Stimulated activated CD4-positive, alpha-beta T cell treated with anti-CD3 and anti-CD28 coated beads, TNF-alpha, amount 100 ng/mL, for 4 hours (primary cell): Measurements from ENCODE around the gene FOXA3.

Experiments
- DNase-seq, 3 experiments: peaks; one replicate each; pipeline ENCODE4 v3.0.0-alpha.2; 2020; ENCODE audit warnings: low read depth in 3 of 3

FOXA3 gene

DNA sequence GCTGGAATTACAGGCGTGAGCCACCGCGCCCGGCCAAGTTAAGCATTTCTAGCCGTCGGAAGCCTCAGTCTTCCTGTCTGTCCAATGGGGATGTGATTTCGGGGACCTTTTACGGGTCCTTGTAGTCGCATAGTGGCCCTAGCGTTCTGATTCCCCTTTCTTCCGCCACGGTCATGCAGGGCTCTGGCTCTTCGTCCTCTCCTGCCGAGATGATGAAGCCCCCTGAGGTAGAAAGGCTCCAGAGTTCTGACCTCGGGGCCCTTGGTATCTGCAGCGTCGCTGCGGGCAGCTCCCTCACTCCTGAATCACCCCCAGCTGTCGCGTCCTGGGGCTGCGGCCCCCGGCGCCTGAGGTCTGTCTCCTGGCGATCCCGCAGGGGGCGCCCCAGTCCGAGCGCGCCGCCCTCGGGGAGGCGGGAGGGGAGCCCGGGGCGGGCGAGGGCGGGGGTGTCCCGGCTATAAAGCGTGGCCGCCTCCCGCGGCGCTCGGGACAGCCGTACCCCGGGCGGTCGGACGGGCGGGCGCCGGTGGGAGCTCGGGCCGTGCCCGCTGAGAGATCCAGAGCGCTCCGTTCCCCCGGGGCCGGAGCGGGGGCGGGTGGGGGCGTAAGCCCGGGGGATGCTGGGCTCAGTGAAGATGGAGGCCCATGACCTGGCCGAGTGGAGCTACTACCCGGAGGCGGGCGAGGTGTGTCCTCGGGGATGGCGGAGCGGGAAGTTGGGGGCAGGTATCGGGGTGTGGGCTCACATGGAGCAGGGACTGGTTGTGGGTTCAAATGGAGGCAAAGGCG, at the start of gene FOXA3:
Gene FOXA3 (plus strand): TSS at position 487 of the 789 bp plus-strand sequence. CDS start 131 bp downstream, at position 618.
- DNase-seq: peak in 1 of 3 experiments; percentile 31

DNA sequence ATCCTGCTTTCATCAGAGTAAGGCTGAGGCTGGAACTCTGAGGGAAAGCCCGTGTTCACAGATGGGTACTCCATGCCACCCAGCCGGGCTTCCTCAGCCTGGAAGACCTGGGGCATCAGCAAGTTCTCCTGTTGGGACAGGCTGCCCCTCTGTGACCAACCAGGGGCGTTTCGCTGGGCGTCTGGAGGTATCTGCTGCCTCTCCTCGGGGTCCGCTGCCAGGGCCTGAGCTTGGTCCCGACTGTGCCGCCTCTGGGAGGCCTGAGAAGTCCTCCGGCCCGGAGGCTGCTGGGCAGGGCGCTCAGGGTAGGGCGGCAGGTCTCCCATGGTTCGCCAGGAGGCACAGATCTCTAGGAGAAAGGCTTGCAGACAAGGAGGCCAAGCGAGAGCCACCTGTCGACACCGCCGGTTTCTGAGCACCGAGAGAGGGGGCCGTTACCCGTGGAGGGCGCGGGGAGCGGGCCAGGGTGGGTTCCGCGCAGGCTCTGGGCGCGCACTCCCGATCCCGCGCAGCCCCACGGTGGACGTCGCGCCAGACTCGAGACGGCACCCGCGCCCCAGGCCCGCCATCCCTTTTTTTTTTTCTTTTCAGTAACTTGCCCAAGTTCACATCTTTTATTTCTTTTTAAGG, 49.2 kb upstream of the FOXA3 start, which contains the start of gene RSPH6A:
Gene RSPH6A (minus strand): TSS at position 458 of the 630 bp plus-strand sequence. CDS start 132 bp downstream, at position 326.
- DNase-seq: no peak

DNA sequence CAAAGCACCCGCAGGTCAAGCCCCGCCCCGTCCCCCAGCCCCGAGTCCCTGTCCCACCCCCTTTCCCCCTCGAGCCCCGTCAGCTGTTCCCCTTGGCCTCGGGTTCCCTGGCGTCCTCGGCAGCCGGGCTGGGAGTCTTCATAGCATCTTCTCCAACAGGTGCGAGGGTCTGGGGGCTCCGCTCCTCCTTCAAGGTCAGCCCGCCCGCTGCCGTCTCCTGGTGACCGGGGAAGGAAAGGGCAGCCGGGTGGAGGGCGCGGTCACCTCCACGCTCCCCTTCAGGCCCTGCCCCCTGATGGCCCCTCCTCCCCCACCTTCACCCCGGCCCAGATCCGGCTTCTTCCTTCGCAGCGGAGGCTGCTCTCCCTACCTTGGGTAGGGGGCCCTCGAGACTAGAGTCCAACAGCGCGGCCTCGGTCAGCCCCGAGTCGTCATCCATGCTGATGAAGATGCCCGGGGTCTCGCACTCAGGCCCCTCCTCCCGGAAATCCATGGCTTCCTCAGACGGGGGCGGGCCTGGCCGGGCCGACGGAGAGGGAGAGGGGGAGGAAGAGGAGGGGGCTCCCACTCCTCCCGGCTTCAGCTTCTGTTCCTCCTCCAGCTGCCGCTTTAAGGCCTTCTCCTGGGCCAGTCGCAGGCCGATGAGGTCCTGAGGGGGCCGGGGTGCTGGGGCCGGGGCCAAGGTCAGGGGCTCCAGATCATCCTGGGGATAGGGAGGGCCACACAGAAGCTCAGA, 48.5 kb upstream of the FOXA3 start:
- DNase-seq: no peak

DNA sequence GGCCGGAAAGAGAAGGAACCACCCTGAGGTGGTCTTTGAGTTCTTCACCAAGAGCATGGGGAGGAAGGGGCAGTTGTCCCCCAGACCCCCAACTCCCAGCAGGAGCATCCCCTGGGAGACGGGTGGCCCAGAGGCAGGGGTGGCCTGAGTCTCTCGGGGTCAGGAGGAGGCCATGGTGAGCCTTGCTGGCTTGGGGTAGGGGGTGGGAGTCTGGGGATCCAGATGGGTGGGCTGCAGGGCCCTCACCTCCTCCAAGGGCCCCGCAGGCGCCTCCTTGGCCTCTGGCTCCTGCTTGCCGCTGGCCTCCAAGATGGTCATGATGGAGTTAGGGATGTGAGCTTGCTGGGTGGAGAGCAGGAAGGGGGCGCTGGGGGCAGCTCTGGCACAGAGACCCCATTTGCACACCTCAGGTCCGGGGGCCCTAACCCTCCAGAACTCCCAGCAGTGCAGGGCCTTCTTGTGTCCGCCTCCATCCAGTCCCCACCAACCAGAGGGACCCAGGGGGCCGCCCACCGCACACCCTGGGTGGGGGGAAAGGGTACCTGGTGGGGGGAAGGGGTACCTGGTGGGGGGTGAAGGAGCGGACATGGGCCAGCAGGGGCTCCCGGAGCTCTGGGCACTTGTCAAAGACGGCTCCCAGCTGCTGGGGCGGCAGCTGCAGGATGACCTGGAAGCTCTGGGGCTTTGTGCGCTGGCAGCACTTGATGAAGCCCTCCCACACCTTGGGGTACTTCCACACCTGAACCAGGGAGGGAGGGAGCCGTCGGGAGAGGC, 47.7 kb upstream of the FOXA3 start:
- no peak for DNase-seq

DNA sequence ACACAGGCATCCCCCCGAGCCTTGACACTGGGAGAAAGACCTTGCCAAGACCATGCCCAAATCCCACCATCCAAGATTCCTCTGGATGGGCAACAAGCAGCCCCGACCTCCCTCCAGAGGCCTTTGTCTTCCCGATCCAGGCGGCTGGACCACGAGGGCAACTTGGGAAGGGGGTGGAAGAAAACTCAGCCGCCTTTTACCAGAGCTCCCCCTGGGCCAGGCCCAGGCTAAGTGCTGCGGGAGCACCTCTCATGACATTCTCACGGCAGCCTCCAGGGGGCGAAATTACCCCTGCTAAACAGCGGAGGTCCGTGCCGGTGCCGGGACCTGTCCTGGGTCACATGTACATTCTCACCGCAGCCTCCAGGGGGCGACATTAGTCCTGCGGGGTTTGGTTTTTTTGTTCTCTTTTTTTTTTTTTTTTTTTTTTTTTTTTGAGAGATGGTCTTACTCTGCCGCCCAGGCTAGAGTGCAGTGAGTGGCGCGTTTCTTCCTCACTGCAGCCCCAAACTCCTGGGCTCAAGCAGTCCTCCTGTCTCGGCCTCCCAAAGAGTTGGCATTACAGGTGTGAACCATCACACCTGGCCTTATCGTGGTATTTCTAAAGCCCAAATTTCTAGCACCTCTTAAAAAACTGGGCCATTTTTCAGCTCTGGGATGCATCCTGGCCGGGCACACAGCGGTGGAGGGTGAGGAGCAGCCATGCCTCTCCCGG, 47.0 kb upstream of the FOXA3 start:
- DNase-seq: peak; percentile 91 to 96 (median 94)

DNA sequence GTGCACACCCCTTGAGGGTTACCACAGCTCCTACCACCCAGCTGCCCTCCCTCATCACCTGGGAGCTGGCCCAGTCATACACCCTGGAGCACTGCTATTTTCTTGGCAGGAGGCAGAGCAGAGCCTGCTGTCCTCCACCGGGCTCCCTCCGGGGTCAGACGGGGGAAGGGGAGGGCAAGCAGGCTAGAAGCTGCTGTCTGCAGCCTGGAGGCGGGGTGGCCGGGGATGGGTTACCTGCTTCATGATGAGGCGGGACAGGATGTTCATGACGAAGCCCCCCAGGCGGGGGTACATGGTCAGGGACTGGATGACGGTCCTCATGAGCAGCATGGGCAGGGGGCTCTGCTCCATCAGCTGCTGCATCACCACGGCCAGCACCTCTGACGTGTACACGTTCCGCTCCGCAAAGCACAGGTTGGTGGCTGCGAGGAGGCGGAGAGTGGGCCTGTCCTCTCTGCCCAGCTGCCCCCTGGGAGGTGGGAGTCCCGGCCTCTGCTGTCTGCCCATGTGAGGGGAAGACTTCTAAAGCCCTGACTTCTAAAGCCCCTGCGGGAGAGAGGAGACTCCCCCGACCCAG, 46.3 kb upstream of the FOXA3 start:
- no peak for DNase-seq

DNA sequence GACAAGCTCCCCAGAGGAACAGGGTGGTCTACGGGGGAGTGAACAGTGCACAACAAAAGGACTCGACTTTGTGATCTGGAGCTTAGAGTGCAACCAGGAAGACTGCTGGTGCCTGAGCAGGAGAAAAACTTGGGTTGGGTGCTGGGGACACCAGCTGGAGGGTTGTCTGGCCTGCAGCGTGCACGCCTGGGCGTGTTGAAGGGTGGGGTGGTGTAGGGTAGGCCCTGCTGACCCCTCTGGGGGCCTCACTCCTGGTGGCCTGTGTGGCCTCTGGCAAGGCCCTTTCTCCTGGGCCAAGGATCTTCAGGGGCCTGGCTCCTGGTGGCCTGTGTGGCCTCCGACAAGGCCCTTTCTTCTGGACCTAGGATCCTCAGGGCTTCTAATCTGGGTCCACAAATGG, 44.4 kb upstream of the FOXA3 start:
- no peak for DNase-seq

DNA sequence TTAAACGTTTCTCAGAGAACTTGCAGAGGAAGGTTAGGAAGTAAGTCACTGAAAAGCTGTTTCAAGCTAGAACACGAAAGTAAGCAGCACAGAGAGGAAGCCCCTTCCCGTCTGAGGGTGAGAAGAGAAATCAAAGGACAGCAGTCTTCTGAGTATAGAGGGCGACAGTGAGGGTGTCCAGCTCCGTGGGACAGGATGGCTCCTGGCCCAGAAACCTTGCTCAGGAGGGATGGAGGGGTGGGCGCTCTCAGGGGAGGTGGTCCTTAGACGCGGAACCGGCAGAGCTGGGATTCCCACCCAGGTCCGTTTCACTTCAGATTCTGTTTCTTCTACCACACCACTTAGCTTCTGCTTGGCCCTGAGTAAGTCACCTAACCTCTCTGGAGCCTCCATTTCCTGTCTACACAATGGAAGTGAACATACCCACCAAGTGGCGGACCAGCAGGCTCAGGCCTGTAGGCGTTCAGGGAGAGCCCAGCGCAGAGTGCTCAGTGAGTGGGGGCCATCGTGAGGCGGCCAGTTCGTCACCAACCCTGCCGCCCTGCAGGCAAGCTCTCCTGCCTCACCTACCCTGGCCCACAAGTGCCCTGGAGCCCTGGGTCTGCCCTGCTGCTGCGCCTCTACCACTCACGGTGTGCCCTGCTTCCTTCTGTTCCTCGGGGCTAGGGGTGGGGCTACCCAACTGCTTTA, 43.6 kb upstream of the FOXA3 start:
- no peak for DNase-seq

DNA sequence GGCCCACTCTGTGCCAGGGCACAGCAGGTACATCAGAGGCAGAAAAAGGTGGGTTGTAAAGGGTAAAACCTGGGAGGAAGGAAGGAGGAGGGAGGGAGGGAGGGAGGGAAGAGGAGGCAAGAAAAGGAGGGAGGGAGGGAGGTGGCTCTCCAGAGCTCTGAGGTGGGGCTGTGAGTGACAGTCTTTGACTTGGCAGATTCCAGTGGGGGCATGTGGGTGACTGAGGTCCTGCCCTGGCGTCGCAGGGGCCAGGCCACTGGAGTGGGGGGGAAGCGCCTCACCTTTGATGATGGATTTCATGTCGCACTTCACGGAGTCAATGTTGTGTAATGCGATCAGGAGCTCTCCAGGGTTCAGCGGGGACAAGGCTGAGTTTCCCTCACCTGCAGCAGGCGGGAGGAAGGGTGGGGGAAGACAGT, 43.0 kb upstream of the FOXA3 start:
- no peak for DNase-seq

DNA sequence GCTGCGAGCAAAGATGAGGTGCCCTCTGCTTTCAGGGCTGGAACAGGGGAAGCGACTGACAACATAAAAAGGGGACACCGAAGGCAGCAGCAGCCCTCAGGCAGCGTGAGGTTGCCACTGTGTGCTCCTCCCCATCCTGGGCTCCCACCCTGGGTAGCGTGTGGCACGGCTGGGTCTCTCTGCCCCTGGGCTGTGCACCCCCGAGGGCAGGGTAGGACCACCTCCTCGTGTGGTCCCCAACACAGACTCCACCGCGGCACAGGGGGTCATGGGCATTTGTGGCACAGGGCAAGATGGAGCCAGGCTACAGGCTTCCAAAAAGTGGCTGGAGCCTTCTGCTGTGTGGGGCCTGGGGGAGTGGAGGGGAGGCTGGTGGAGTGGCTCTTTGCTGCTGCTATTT, 42.6 kb upstream of the FOXA3 start:
- no peak for DNase-seq

DNA sequence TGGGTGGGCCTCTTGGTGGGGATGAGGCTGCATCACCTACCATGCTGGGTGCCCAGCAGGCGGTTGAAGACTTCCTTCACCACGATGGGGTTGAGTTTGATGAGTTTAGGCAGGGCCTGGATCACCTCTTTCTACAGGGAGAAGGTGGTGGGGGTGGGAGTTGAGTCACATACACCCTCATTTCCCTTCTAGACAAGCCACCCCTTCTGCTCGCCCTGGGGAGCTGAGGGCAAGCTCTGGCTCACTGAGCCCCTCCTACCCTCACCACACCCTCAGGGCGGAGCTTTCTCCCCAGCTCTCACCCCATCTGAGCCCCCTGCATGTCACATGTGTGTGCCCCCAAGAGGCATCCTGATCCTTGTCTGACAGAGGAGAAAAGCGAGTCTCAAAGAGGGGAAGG, 41.4 kb upstream of the FOXA3 start:
- DNase-seq: no peak

DNA sequence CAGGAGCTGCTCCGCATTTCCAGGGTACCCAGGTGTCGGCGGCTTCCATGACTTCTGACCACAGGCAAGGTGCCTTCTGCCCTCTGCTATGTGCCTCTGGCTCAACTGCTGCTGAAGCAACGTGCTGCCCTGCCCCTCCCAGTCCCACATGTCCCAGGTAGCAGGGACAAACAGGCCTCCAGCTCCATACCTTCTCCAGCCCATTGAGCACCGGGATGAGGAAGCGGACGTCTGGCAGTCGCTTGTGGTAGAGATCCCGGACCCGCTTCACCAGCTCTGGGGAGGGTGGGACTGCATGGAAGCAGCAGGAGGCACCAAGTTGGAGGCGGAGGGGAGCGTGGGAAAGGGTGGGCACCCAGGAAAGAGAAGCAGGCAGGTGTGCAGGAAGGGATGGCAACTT, 40.9 kb upstream of the FOXA3 start:
- no peak for DNase-seq

DNA sequence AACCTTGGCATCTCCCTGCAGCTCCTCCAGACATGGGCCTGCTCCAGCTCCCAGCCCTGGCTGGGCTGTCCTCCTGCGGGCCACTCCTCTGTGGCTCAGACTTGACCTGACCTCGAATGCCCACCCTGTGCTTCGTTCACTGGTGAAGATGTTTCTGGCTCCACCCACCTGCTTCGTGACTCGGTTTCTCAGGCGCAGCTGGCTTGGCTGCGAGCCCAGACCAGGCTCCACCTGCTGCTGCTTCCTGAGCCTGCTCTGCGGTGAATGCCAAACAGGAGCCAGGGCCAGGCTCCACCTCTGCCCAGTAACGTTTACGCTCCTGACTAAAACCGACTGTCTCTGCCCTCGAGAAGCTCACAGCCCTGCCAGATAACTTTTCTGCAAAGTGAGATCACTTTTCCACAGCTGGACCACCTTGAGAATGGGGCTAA, 40.1 kb upstream of the FOXA3 start:
- DNase-seq: no peak

DNA sequence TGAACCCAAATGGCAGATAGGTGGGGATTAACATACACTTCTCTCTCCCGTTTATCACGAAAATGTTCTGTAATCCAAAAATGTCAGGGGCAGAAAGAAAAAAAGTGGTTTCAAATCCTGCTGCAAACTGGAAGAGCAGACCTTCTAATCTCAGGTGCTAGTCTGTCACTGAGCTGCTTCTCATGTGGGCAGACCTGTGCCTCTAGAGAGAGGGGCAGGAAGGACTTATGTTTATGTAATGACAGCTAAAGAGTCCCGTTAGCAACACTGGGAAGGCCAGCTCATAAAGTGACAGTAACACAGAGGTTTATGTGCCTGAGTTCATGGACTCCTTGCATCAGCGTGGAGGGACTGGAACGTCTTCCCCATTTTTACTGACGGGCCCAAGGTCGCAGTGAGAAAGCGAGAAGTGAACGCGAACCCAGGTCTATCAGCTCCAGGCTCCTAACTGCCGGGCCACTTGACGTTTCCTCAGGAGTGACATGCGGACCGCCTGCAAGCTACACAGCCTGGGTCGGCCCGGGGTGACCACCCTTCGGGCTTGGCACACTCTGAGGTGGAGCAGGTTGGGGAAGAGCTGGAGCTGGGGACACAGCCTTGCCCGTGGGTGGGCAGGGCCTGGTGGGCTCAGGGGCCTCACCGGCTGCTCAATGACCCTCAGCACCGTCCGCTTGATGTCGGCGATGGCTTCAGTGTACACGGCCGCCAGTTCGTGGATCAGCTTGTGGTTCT, 39.4 kb upstream of the FOXA3 start:
- no peak for DNase-seq

DNA sequence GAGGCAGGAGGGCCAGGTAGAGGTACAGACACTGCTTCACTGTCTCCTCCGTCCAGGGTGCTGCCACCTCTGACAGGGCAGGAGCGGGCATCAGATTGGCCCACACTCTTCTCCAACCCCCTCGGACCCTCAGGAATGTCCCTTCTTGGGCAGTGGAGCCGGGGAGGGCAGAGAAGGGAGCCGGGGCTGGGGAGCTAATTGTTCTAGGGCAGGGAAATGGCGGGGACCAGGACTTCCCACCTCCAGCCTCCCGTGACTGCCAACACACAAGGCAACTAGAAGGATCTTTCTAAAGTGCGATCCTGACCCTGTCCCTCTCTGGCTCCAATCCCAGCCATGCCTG, 38.9 kb upstream of the FOXA3 start:
- DNase-seq: no peak

DNA sequence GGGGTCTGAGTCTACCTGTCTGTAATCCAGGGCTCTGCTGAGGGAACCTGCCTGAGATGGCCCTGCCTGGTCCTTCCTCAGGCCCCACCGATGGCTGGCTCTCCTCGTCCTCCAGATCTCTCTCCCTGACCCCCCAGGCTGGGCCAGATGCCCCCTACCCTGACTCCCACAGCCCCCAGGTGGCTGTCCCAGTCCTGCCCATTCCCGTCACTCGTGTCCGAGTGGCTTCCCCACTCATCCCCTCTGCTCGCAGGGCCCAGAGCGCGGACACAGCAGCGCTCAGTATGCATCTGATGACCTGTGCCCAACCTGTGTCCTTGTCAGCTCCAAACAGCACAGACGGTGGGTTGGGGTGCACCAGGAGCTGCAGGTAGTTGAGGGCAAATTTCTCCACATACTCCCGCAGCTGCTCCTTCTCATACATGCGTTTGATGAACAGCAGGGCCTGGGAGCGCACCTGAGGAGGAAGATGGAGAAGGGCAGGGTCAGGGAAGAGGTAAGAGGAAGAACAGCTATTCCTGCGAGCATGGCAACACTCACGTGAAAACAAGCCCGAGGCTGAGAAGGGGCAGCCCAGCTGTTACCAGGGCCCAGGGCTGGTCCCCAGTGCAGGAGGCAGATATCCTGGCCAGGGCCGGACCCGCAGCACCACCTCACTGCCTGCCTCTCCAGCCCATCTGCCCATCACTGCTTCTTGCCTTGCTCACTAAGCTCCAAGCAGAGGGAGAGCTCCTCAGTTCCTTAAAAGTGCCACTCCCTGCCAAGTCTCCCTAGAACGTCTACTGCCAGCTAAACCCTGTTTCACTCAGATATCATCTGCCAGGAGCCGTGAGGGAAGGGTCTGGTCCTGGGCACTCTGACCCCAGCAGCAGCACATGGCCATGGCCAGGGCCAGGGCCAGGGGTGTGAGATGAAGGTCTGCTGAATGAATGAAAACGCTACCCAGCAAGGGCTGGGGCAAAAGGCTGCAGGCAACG, 37.9 kb upstream of the FOXA3 start:
- no peak for DNase-seq

DNA sequence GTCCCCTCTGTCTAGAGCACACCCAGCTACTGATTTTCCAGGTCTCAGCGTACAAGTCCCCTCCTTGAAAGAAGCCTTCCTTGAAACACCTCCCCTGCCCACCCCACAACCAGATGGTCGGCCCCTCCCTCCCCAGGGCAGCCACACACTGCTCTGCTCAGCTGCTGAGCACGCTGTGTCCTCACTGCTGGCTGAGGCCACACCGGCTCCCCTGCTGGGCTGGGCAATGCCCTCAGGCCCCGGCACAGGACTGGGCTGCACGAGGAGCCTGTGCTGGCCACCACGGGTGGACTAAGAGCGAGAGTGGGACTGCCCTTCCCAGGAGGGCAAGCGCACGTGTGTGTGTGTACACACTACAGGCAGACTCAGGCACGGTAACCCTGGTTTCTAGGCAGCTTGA, 37.2 kb upstream of the FOXA3 start:
- no peak for DNase-seq

DNA sequence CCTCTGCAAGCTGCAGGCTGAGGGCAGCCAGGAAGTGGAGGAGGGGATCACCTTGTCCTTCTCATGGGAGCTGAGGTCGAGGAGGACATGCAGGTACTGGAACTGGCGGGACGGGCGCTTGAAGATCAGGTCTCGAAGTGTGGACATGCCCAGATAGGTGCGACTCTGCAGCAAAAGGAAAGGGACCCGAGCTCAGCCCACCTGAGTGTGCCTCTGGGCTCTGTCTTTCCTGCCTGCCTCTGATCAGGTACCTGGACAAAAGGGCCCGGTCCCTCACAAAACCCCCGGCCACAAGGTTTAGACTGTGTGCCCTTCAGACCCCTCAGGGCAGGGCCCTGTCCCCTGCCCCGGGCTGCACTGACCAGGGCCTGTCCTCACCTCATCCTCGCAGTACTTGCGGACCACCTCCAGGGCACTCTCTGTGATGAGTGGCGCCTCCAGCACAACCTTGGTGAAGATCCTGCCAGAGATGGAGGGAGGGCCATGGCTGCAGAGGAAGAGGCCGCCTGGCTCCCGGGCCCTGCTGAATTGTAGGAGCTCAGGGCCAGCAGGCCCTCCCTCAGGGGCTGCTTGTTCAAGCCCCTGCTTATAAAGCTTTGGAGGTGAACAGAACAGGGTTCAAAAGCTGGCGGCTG, 36.5 kb upstream of the FOXA3 start:
- no peak for DNase-seq
